A549 (cell line): ENCODE results near the gene MRPL9. TPM values are rescaled to one million over a fixed set of nuclear protein-coding genes. Genes with fewer than 3 reads are reported as not detected.

ENCODE experiments used
- ATAC-seq, 2 experiments: fragments of 200-7000 bp in 1 of 2; fragments of >200 bp in 1 of 2; cut with Nextera tagmentation in 1 of 2; cut with Tn5 transposase in 1 of 2; 3 replicates each; pipeline versions ENCODE4 v1.8.0 to v1.9.1; 2018 to 2020; ENCODE audit warnings: mild to moderate bottlenecking in 1 of 2, moderate library complexity in 1 of 2
- CTCF ChIA-PET: fragments of 300-600 bp; sonication (Branson Sonifier 250); formaldehyde crosslinking; extraction: SDS; loops from one replicate; lab custom pipeline; 2021; ENCODE audit warnings: antibody characterized with exemption, inconsistent platforms; lab: Yijun Ruan, JAX
- POLR2A ChIA-PET: fragments of 350-600 bp; formaldehyde crosslinking; extraction: SDS; loops from one replicate; lab custom pipeline; 2021; ENCODE audit warnings: antibody characterized with exemption, inconsistent platforms; lab: Yijun Ruan, JAX
- DNase-seq, 2 experiments: peaks; one replicate each; pipeline versions ENCODE4 v3.0.0 to v3.0.0-alpha.2; 2011 to 2016; ENCODE audit warnings: low read depth in 1 of 2, low spot score in 1 of 2
- FAIRE-seq: peaks from 2 replicates; lab custom pipeline; 2011; peaks lifted over from hg19 to GRCh38; lab: Jason Lieb, UNC
- H3K27ac ChIP-seq, 2 experiments: fragments of >200 bp; sonication (Bioruptor Twin); formaldehyde crosslinking; 3 replicates each; pipeline ENCODE4 v1.5.1; 2016 to 2017
- H3K4me1 ChIP-seq: fragments of >200 bp; sonication (Bioruptor Twin); formaldehyde crosslinking; 3 replicates; pipeline ENCODE4 v1.6.1; 2016
- H3K4me2 ChIP-seq: fragments of >200 bp; sonication (Bioruptor Twin); formaldehyde crosslinking; 3 replicates; pipeline ENCODE4 v1.6.1; 2016
- H3K4me3 ChIP-seq: fragments of >200 bp; sonication (Bioruptor Twin); formaldehyde crosslinking; 3 replicates; pipeline ENCODE4 v1.5.1; 2016
- H3K9me3 ChIP-seq: fragments of >200 bp; sonication (Bioruptor Twin); formaldehyde crosslinking; 3 replicates; pipeline ENCODE4 v1.6.1; 2016
- CBX2 ChIP-seq: fragments of 200-600 bp; sonication (generic); IDR thresholded peaks from 2 replicates; pipeline ENCODE4 v1.6.1; 2016; ENCODE audit warnings: low read depth, mild to moderate bottlenecking, borderline replicate concordance
- CHD2 ChIP-seq: fragments of 150-350 bp; IDR thresholded peaks from 2 replicates; pipeline ENCODE4 v1.6.1; 2014; ENCODE audit warnings: low read length; ENCODE audit not compliant: partially characterized antibody
- CHD4 ChIP-seq: fragments of 200-600 bp; sonication (generic); IDR thresholded peaks from 2 replicates; pipeline ENCODE4 v1.6.1; 2016; ENCODE audit warnings: antibody characterized with exemption, mild to moderate bottlenecking, borderline replicate concordance
- EHF ChIP-seq: fragments of 250-450 bp; sonication (Bioruptor Pico); IDR thresholded peaks from 2 replicates; pipeline ENCODE4 v1.5.0; 2020; ENCODE audit warnings: mild to moderate bottlenecking
- EP300 ChIP-seq, 2 experiments: fragments of >200 bp; sonication (Bioruptor Twin); formaldehyde crosslinking; IDR thresholded peaks; 2 replicates in 1 of 2; 3 replicates in 1 of 2; pipeline ENCODE4 v1.6.1; 2016 to 2017
- ESRRA ChIP-seq: fragments of 150-350 bp; IDR thresholded peaks from 2 replicates; pipeline ENCODE4 v1.6.1; 2014; ENCODE audit warnings: mild to moderate bottlenecking, low read length, borderline replicate concordance
- FOXS1 ChIP-seq: fragments of 250-450 bp; sonication (Bioruptor Pico); IDR thresholded peaks from 2 replicates; pipeline ENCODE4 v1.5.0; 2020; ENCODE audit warnings: mild to moderate bottlenecking, moderate library complexity
- GATA3 ChIP-seq: IDR thresholded peaks from 2 replicates; pipeline ENCODE4 v1.6.1; 2012; ENCODE audit warnings: borderline replicate concordance
- HEYL ChIP-seq: fragments of 250-450 bp; sonication (Bioruptor Pico); IDR thresholded peaks from 2 replicates; pipeline ENCODE4 v1.8.0; 2021; ENCODE audit warnings: mild to moderate bottlenecking, moderate library complexity
- HOXA7 ChIP-seq: fragments of 250-450 bp; sonication (Bioruptor Pico); IDR thresholded peaks from 2 replicates; pipeline ENCODE4 v1.5.0; 2020; ENCODE audit warnings: mild to moderate bottlenecking, moderate library complexity
- HOXB13 ChIP-seq: fragments of 250-450 bp; sonication (Bioruptor Pico); IDR thresholded peaks from 2 replicates; pipeline ENCODE4 v1.5.0; 2020; ENCODE audit warnings: low read depth, mild to moderate bottlenecking, moderate library complexity
- JUN ChIP-seq, 2 experiments: fragments of >200 bp; sonication (Bioruptor Twin); formaldehyde crosslinking; IDR thresholded peaks; 2 replicates in 1 of 2; 3 replicates in 1 of 2; pipeline ENCODE4 v1.6.1; 2016 to 2017
- JUNB ChIP-seq: fragments of >200 bp; sonication (Bioruptor Twin); formaldehyde crosslinking; IDR thresholded peaks from 2 replicates; pipeline ENCODE4 v1.6.1; 2016
- MYC ChIP-seq: IDR thresholded peaks from 2 replicates; pipeline ENCODE4 v1.6.1; 2012; ENCODE audit warnings: mild to moderate bottlenecking, inconsistent platforms, low read length, improper control_type of control experiment, borderline replicate concordance
- PHF8 ChIP-seq: fragments of 200-600 bp; sonication (generic); IDR thresholded peaks from 2 replicates; pipeline ENCODE4 v1.6.1; 2016; ENCODE audit warnings: low read depth, mild to moderate bottlenecking, antibody characterized with exemption, moderate library complexity, borderline replicate concordance
- POLR2A ChIP-seq: IDR thresholded peaks from 2 replicates; pipeline ENCODE4 v1.6.1; 2012; ENCODE audit warnings: mild to moderate bottlenecking, low read length
- SREBF2 ChIP-seq: fragments of 450-650 bp; IDR thresholded peaks from 2 replicates; pipeline ENCODE4 v1.6.1; 2014; ENCODE audit warnings: mild to moderate bottlenecking, moderate library complexity
- ZFP36 ChIP-seq: fragments of 450-650 bp; IDR thresholded peaks from 2 replicates; pipeline ENCODE4 v1.6.1; 2014; ENCODE audit warnings: borderline replicate concordance; ENCODE audit not compliant: partially characterized antibody
- ZNF302 ChIP-seq: fragments of 250-450 bp; sonication (Bioruptor Pico); IDR thresholded peaks from 2 replicates; pipeline ENCODE4 v1.9.0; 2021; ENCODE audit warnings: inconsistent platforms, mild to moderate bottlenecking, moderate library complexity
- WGBS: methylation state at CpG from one replicate; pipeline ENCODE4 v1.1.6; 2017; ENCODE audit errors: missing lambda C conversion rate; 5-methylcytosine and 5-hydroxymethylcytosine counted together
- polyA plus RNA-seq, 4 experiments: library from polyadenylated mRNA; depleted of rRNA in 3 of 4; stranded (reverse); fragments of >200 nt; fragmentation: RNase III in 1 of 4; extraction: RNeasy Plus Mini Kit Qiagen cat#74134 plus additional on column Dnase treatment in 1 of 4; gene quantifications; 2 replicates in 3 of 4; 3 replicates in 1 of 4; pipeline ENCODE4 v1.2.3, GENCODE V29; 2011 to 2017
- TF ChIP-seq, protein P1 (sequence below): fragments of 450-650 bp; IDR thresholded peaks from 2 replicates; pipeline ENCODE4 v1.6.1; 2014; ENCODE audit warnings: antibody characterized with exemption
- TF ChIP-seq, protein P2 (sequence below): fragments of 250-450 bp; sonication (Bioruptor Pico); IDR thresholded peaks from 2 replicates; pipeline ENCODE4 v1.5.0; 2020; ENCODE audit warnings: low read depth, mild to moderate bottlenecking, moderate library complexity
- TF ChIP-seq, protein P3 (sequence below): fragments of 150-350 bp; IDR thresholded peaks from 2 replicates; pipeline ENCODE4 v1.6.1; 2014; ENCODE audit warnings: low read depth, mild to moderate bottlenecking, low read length

The MRPL9 gene
- polyA plus RNA-seq, 2 of the 4 experiments (the other 2 are of a cell fraction), result 88.6 to 120 TPM

DNA sequence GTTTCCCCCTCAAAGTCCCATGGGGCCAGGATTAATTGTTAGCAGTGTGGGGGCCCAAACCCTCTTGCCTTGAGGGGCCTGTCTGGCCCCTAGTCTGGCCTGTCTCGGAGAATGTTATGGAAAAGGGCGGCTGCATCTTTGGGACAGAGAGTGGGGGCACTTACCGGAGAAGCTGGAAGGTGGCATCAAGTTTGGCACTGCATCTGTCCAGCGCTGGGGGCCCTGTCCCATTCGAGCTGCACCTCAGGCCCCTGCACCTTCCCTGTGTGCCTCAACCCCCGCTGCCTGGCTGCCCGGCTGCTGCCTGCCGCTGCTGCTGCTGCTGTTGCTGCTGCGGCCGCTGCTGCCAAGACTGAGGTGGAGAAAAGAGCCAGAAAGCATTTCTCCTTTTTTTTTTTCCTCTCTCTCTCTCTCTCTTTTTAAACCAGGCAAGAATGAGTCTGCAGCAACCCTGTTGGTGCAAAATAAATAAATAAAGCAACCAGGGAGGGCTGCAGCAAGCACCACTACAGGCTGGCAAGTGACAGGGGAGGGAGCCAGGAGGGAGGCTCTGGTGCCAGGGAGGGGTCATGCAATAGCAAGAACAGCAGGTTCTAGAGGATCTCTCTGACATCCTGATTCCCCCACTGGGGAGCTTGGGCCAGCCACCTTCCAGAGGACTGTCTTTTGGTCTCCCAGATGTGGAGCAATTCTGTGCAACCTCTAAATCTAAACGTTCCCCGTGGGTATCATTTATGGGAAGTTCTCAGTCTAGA is 41.9 kb upstream of the MRPL9 start, which contains the start of gene LINGO4:
Gene LINGO4 (minus strand): TSS at position 354 of the 755 bp plus-strand sequence. CDS start 2,715 bp downstream, outside the sequence.
- no peaks in the 10 kb centered on the region for H3K9me3 ChIP-seq
- DNase-seq, result no peak
- 52% methylated on average over 12 of the region's 12 CpGs for WGBS
- no peak within 1 kb of the TSS for H3K4me2 ChIP-seq
- CTCF ChIA-PET, result interaction anchor here (0.6 to 1.0 kb wide), 2 partner anchors 31 to 1743 kb away, joined by 4 to 5 read pairs; no protein-coding TSS in a partner anchor
- ATAC-seq, result 0 out of 6 replicates have a peak, but pooled peaks of 1 of the 2 experiments have one; percentile 16
- no peak within 1 kb of the TSS for H3K4me3 ChIP-seq
- H3K27ac ChIP-seq, result no peak within 1 kb of the TSS
- no peak for FAIRE-seq
- TF ChIP-seq POLR2A (no peak), JUNB (no peak), FOXS1 (CRISPR knock-in tag) (no peak), PHF8 (no peak), ZNF302 (no peak), CBX2 (no peak)
- TF ChIP-seq, protein P1, sequence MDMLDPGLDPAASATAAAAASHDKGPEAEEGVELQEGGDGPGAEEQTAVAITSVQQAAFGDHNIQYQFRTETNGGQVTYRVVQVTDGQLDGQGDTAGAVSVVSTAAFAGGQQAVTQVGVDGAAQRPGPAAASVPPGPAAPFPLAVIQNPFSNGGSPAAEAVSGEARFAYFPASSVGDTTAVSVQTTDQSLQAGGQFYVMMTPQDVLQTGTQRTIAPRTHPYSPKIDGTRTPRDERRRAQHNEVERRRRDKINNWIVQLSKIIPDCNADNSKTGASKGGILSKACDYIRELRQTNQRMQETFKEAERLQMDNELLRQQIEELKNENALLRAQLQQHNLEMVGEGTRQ, result no peak
- H3K4me1 ChIP-seq, result no peaks in the 10 kb centered on the region
- POLR2A ChIA-PET, result no interaction called here

DNA sequence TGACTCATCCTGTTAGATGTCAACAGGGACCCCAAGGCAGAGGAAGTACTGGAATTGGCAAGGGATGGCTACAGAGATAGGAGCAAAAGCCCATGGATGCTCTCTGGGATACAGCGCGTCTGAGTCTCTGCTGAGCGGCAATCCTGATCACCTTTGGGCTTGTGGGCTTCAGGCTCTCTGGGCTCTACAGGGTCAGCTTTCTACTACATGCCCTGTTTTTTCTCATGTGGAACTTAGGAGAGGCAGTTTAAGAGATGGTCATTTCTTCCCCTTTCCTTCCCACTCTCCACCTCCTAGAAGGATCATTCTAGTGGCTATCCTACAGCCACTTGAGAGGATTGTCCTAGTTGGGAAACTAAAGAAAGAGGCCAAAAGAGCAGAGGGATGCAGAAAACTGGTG is 40.6 kb upstream of the MRPL9 start:
- TF ChIP-seq HOXB13 (CRISPR knock-in tag) (no peak), EP300 (IDR thresholded peaks at IDR 0.05) (no peak), CHD4 (no peak), JUN (IDR thresholded peaks at IDR 0.05) (no peak), MYC (no peak), ZFP36 (no peak), CBX2 (no peak), GATA3 (no peak), SREBF2 (no peak), ESRRA (no peak), CHD2 (no peak)
- TF ChIP-seq, protein P1, result no peak
- TF ChIP-seq, protein P2, sequence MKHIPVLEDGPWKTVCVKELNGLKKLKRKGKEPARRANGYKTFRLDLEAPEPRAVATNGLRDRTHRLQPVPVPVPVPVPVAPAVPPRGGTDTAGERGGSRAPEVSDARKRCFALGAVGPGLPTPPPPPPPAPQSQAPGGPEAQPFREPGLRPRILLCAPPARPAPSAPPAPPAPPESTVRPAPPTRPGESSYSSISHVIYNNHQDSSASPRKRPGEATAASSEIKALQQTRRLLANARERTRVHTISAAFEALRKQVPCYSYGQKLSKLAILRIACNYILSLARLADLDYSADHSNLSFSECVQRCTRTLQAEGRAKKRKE, result no peak
- TF ChIP-seq, protein P3, sequence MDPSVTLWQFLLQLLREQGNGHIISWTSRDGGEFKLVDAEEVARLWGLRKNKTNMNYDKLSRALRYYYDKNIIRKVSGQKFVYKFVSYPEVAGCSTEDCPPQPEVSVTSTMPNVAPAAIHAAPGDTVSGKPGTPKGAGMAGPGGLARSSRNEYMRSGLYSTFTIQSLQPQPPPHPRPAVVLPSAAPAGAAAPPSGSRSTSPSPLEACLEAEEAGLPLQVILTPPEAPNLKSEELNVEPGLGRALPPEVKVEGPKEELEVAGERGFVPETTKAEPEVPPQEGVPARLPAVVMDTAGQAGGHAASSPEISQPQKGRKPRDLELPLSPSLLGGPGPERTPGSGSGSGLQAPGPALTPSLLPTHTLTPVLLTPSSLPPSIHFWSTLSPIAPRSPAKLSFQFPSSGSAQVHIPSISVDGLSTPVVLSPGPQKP, result no peak
- Histone ChIP-seq H3K4me2 (no peak overlapping the region), H3K9me3 (no peaks in the 10 kb centered on the region), H3K4me3 (no peak overlapping the region), H3K4me1 (no peaks in the 10 kb centered on the region), H3K27ac (no peak overlapping the region)
- POLR2A ChIA-PET, result no interaction called here
- FAIRE-seq (no peak), ATAC-seq (no peak), DNase-seq (no peak)
- CTCF ChIA-PET, result no interaction called here
- 97% methylated on average over 3 of the region's 3 CpGs for WGBS

DNA sequence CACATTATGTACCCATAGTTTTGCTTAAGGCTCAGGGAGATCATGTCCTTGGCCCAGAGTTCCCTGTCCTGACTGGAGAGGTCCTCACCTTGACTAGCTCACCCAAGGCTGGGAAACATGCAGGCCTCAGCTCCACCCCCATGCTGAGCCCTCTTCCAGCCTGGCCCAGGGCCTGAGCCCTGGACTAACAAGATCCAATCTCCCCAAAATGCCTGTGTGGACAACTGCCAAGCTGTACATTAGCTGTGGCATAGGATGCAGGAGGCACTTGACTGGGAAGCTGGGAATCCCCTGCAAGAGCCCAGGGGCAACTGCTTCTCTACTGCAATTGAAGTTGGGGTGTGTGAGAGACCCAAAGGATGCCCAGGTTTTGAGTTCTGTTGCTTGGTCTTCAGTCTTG is 39.9 kb upstream of the MRPL9 start:
- POLR2A ChIA-PET, result no interaction called here
- FAIRE-seq (no peak), ATAC-seq (no peak), DNase-seq (no peak)
- CTCF ChIA-PET, result interaction anchor here (0.9 to 1.9 kb wide), 3 partner anchors 19 to 37 kb away, joined by 3 to 8 read pairs (median 4); partner anchors contain the start of gene C2CD4D
- TF ChIP-seq, protein P2, result no peak
- TF ChIP-seq GATA3 (no peak), EHF (no peak), HOXA7 (CRISPR knock-in tag) (no peak), HEYL (CRISPR knock-in tag) (no peak)
- Histone ChIP-seq H3K4me2 (no peak overlapping the region), H3K4me1 (no peaks in the 10 kb centered on the region), H3K4me3 (no peak overlapping the region), H3K9me3 (no peaks in the 10 kb centered on the region), H3K27ac (no peak overlapping the region)
